GM19397 (cell line): Measurements from ENCODE around the gene CDH16.
"Not testable (repeated sequence)": the region's sequence is repeated elsewhere in the genome, so short reads cannot be mapped to it uniquely, and the experiment has no call there.

Experiments used
- ATAC-seq: cut with Tn5 transposase; IDR thresholded peaks from one replicate; pipeline ENCODE4 v1.9.1; 2021; ENCODE audit warnings: mild to moderate bottlenecking, moderate library complexity; ENCODE audit not compliant: unreplicated experiment

The CDH16 gene, protein sequence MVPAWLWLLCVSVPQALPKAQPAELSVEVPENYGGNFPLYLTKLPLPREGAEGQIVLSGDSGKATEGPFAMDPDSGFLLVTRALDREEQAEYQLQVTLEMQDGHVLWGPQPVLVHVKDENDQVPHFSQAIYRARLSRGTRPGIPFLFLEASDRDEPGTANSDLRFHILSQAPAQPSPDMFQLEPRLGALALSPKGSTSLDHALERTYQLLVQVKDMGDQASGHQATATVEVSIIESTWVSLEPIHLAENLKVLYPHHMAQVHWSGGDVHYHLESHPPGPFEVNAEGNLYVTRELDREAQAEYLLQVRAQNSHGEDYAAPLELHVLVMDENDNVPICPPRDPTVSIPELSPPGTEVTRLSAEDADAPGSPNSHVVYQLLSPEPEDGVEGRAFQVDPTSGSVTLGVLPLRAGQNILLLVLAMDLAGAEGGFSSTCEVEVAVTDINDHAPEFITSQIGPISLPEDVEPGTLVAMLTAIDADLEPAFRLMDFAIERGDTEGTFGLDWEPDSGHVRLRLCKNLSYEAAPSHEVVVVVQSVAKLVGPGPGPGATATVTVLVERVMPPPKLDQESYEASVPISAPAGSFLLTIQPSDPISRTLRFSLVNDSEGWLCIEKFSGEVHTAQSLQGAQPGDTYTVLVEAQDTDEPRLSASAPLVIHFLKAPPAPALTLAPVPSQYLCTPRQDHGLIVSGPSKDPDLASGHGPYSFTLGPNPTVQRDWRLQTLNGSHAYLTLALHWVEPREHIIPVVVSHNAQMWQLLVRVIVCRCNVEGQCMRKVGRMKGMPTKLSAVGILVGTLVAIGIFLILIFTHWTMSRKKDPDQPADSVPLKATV

DNA sequence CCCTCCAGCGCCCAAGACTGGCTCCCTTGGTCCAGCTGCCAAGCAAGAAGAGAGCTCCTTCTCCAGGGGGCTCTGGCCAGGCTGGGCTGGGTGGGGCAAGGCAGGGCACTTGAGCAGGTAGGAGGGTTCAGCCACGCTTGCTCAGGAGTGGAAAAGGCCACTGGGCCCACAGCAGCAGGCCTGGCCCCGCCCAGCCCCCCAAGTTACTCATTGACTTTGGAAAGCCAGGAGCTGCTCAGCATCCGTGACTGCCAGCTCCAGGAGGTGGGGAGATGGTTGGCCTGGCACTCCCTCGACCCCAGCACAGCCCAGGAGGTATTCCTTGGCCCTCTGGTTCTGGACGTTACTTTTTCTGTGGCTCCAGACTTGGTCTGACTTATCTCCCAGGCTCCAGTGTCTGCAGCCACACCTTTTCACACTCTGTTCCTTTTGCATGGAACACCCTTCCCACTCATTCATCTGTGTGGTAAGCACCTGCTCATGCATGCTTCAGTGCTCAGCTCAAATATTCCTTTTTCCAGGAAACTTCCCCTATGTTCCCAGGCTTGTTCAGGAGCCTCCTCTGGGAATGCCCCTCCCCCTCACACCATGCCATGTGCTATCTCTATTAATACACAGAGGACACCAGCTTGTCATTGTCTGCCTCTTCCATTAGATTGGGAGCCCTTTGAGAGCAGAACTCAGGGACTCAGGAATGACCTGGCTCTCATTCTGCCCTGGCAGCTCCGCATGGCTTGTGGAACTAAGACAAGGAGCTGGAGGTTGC is at the start of gene CDH16:
CDH16 (minus strand) TSS at position 83 of the 766 bp plus-strand sequence. CDS start 820 bp downstream, outside the sequence.
- ATAC-seq, result no peak

DNA sequence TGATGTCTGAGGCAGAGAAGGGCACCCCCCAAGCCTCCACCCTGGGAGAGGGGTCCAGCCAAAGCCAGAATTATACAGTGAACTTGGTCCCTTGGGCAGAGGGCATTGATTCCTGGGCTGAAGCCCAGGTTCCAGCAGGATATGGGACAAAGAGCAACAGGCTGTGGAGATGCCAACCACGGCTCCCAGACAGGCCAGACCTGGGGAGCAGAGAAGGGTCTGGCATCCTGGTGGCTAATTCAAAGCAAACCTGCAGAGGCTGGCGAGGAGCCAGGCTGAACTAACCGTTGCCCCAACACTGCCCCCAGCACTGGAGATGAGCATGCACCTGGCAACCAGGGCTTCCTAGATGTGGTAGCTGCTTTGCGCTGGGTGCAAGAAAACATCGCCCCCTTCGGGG is 45.4 kb upstream of the CDH16 start:
- ATAC-seq, result no peak

DNA sequence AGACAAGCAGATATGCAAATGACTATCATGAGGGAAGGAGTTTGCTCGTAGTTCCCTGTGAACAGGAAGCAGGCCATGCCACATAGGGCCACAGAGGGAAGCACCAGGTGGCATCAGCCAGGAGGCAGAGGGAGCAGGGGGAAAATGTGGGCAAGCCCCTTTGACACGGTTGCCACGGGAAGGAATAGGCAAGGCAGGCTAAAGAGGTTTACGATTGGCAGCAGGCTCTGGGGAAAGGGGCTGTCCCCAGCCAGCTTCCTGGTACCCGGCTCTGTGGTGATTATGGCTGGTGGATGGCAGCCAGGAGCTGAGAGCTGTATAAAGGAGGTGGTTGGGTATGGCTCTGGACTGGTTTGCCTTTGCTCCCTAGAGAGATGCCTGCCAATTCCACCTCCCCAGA is 43.2 kb upstream of the CDH16 start:
- no peak for ATAC-seq

DNA sequence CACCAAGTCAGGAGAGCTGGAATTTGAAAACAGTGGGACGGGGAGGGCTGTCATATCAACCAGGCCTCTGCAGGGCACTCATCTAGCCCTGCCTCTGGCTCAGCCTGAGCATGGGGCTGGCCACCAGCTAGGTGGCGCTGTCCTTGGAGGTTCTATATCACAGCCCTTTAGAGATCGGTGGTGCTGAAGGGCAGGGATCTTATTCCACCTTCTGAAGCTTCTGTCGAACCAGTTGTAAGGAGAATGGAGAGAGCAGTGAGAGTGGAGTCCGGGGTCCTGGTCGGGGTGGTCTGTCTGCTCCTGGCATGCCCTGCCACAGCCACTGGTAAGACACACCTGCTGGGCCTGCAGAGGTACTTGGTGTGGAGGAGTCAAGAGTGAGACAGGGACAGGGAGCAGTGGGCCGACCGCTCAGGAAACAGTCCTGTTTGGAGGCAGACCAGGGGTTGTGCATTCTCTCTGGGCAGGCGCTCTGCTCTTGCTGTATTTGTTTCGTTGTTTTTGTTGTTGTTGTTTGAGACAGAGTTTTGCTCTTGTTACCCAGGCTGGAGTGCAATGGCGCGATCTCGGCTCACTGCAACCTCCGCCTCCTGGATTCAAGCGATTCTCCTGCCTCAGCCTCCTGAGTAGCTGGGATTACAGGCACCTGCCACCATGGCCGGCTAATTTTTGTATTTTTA is 42.5 kb upstream of the CDH16 start, which contains the start of gene CES3:
CES3 (plus strand) TSS at position 202 of the 680 bp plus-strand sequence; CDS start at position 244, 42 bp downstream.
- peak; percentile 75 for ATAC-seq

DNA sequence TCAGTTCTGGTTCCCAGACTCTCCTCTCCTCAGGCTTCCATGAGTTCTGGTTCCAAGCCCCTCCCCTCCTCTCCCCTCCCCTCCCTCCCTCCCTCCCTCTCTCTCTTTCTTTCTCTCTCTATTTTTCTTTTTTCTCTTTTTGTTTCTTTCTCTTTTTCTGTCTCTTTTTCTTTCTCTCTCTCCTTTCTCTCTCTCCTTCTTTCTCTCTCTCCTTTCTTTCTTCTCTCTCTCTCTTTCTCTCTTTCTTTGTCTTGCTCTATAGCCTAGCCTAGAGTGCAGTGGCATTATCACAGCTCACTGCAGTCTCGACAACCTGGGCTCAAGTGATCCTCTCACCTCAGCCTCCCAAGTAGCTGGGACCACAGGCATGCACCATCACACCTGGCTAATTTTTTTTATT is 41.6 kb upstream of the CDH16 start:
- no peak for ATAC-seq

DNA sequence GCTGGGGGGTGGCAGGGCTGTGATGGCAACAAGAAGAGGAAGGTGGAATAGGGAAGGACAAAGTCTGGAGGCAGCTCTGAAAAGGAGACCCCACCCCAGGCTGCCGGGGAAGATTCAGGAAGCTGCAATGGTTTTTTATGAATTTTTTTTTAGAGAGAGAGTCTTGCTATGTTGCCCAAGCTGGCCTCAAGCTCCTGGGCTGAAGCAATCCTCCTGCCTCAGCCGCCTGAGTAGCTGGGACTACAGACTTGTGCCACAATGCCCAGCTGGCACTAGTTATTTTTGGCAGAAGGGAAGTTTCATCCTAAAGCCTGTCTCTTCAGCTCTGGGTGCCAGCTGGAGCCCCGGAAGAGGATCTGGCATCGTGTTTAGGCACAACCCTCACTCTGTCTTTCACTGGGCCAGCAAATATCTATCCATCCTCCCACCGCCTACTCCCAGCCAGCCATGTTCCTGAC is 41.0 kb upstream of the CDH16 start:
- ATAC-seq, result no peak

DNA sequence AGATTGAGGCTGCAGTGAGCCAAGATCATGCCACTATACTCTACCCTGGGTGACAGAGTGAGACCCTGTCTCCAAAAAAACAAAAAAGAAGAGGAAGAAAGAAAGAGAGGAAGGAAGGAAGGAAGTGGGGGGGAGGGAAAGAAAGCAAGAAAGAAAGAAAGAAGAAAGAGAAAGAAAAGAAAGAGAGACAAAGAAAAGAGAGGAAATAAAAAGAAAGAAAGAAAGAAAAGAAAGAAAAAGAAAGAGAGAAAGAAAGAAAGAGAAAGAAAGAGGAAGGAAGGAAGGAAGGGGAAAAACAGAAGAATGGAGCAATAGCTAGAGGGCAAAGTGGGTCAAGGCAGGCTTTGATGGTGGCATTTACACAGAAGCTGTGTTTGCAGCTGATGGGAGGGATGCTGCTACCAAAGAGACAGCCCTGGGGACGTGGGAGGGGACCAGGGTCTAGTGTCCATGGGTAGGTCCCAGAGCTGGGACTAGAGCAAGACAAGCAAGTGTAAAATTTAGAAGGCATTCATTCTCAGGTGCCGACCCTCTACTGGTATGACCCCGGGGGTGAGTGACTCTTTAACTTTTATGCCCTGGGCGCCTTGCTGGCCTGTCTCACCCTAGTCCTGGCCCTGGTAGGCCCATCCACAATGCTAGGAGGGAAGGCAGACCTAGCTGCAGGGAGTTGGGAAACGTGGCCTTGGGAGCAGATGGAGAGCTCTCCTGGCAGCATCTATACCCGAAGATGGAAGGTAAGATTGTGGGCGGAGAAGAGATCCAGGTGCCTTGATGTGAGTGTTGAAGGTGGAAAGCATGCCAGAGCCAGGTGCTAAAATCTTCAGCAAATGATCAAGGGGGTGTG is 40.4 kb upstream of the CDH16 start:
- ATAC-seq, result no peak

DNA sequence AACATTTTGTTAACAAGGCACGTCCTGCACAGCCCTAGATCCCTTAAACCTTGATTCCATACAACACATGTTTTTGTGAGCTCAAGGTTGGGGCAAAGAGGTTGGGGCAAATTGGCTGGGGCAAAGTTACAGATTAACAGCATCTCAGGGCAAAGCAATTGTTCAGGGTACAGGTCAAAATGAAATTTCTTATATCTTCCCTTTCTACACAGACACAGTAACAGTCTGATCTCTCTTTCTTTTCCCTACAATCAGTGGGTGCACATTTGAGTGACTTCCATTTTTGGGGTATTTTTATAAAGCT is 37.4 kb upstream of the CDH16 start:
- ATAC-seq, result not testable (repeated sequence)

DNA sequence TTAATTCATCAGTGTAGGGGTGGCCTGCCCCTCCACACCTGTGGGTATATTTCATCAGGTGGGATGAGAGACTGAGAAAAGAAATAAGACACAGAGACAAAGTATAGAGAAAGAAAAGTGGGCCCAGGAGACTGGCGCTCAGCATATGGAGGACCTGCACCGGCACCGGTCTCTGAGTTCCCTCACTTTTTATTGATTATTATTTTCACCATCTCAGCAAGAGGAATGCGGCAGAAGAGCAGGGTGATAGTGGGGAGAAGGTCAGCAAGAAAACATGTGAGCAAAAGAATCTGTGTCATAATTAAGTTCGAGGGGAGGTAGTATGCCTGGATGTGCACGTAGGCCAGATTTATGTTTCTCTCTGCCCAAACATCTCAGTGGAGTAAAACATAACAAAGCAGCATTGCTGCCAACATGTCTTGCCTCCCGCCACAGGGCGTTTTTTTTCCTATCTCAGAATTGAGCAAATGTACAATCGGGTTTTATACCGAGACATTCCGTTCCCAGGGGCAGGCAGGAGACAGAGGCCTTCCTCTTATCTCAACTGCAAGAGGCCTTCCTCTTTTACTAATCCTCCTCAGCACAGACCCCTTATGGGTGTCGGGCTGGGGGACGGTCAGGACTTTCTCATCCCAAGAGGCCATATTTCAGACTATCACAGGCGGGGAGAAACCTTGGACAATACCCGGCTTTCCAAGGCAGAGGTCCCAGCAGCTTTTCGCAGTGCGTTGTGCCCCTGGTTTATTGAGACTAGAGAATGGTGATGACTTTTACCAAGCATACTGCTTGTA is 36.9 kb upstream of the CDH16 start:
- not testable (repeated sequence) for ATAC-seq

DNA sequence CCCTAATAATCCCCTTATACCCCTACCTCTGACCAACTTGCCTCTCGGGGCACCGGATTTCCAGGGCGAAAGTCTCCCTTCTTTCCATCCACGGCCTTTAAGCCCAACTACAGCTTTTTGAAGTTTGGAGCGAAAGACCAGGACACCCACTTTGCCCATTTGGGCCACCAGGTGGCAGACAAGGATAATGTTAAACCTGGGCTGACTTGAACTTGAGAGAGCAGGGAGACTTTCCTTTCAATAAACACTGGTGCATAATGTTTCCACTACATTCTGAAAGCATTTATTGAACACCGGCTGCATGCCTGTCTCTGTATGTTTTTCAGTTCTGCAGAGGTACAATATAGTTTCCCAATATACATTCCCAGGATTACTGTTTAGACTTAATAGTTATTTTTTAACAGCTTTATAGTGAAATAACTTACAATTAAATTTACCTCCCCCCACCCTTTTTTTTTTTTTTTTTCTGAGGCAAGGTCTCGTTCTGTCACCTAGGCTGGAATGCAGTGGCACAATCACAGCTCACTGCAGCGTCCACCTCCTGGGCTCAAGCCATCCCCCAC is 35.5 kb upstream of the CDH16 start:
- ATAC-seq, result no peak

DNA sequence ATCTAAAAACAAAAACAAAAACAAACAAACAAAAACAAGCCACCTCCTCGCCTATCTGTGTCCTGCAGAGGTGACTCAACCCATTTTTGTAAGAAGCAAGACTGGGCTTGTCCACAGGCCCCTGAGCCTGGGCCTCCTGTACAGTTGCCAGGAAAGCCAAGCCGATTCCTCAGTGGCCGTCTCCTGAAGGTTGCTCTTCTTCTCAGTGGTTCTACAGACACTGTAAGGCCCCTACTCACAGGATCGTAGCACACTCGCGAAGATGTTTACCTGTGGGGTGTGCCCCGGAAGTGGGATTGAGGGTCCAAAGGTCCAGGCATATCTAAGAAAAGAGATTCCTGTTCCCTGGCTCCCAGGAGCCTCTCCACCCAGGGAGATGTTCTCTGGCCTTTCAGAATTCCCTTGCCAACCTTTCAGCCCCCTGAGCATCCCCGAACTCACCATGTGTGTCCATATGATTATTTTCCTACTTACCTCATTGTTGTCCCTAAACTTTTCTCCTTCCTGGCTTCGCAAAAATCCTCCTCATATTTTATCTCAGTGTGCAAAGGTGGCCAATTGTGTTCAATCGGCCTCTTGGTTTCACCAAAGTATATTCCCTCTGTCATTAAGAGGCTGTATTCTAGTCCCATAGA is 34.9 kb upstream of the CDH16 start:
- no peak for ATAC-seq

DNA sequence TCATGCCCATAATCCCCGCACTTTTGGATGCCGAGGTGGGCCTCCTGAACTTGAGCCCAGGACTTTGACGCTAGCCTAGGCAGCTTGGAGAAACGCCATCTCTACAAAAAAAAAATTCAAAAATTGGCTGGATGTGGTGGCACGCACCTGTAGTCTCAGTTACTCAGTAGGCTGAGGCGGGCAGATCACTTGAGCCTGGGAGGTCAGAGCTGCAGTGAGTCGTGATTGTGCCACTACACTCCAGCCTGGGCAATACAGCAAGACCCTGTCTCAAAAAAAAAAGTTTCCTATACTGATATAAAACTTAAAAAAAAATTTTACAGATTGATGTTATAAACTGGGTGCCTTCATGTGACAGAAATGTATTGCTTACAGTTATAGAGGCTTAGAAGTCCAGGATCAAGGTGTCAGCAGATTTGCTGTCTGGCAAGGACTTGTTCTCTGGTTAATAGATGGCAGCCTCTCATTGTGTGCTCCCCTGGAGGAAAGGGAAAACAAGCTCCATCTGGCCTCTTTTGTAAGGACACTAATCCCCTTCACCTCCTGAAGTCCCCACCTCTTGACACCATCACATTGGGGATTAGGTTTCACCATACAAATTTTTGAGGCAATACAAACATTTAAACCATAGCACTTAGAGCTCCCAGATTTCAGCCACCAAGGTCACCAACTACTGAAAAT is 33.9 kb upstream of the CDH16 start:
- no peak for ATAC-seq

DNA sequence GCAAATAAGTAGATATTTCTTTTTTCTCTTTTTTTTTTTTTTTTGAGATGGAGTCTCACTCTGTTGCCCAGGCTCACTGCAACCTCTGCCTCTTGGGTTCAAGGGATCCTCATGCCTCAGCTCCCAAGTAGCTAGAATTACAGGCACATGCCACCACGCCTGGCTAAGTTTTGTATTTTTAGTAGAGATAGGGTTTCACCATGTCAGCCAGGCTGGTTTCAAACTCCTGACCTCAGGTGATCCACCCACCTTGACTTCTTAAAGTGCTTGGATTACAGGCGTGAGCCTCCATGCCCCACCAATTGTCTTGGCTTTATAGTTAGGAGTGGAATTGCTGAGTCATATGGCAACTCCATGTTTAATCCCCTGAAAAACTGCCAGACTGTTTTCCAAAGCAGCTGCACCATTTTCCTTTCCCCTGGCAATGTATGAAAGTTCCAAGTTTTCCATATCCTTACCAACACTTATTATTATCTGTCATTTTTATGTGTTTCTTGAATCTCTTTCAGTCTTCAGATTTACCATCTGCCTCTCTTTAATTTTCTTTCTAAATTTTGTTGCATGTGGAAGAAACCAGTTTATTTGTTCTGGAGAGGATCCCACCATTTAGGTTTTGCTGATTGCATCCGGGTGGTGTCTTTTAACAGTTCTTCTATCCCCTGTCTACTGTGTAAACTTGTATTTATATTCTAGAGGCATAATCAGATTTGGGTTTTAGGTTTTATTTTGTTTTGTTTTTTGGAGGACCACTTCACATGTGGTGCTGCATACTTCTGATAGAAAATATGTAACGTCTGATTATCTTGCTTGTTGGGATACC is 32.5 kb upstream of the CDH16 start:
- ATAC-seq, result no peak

DNA sequence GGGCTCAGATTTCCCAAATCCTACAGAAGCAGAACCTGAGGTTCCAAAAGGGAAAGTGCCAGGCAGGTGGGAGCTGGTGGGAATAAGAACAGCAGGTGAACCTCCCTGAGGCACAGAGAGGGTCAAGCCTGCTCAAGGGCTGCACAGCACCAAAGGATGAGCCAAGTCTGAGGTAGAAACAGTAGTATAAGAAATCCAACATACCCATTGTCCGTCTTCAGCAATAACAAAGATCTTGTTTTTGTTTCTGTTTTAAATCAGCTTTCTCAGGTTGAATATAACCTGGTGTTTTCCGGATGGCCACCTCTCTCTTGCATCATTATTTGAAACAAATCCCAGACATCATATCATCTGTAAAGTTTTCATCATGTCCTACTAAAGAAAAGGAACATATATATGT is 31.8 kb upstream of the CDH16 start:
- ATAC-seq, result no peak

DNA sequence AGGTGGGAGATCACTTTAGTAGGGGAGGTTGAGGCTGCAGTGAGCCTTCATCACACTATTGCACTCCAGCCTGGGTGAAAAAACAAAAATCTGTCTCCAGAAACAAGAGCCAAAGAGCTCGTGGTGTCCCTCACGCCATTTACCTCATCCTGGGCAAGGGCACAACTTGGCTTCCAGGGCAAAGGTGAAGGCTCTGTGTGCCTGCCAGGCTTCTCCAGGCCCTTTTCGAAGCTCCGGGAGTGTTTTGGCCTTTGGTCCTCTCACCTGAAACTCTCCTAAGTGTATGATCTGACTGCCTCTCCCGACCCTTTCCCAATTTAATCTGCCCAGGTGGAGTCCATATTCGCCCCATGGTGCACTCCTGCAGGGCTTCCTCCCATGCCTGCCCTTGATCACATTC is 30.8 kb upstream of the CDH16 start:
- ATAC-seq, result no peak

DNA sequence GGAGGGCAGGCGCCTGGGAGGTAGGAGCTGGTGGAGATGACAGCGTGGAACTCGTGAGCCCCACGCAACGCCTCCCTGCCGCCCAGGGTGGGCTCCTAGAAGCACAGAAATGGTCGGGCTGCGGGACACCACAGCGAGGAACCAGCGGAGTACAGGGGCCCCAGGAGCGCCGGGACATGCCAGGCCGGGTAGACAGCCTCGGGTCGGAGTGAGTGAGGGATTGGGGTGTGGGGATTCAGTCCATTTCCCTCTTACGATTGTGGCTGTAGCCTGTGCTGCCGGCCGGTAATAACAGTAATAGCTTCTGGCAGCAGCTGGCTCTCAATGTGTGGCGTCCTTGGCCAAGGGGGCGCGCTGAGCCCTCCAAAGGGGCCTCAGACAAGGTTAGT is 30.1 kb upstream of the CDH16 start:
- no peak for ATAC-seq
